Nucleus accumbens (tissue), 56 donors: Measurements from ENCODE around the gene RAD23B.

Source experiments
- DNase-seq, 56 donors: peaks; one replicate each; lab custom pipeline; 2025; lab: John Stamatoyannopoulos, UW

RAD23B gene

DNA sequence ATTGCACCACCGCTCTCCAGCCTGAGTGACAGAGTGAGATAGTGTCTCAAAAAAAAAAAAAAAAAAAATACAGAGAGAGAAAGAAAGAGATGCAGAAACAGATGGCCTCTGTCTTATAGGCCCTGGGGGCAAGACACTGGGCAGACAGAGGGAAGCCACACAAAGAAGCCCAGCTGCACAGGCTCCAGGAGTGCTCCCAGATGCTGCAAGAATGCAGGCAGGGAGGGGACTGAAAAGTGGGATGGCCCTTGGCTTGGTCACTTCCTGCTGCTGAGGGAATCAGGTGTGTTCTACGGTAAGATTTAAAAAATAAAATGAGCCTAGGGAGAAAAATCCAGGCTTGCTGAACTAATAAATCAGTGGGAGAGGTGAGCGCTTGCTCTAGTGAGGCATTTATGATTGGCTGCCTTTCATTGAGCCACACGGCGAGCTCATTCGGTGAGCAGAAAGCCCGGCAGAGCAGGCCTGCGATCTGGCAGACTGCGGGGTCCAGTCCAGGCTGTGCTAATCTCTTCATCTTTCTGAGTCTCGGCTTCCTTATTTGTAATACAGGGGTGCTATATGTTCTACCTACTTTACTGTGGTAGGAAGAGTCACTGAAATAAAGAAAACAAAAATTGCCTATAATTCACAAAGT, 80.6 kb downstream of the RAD23B start:
- DNase-seq: no peak

DNA sequence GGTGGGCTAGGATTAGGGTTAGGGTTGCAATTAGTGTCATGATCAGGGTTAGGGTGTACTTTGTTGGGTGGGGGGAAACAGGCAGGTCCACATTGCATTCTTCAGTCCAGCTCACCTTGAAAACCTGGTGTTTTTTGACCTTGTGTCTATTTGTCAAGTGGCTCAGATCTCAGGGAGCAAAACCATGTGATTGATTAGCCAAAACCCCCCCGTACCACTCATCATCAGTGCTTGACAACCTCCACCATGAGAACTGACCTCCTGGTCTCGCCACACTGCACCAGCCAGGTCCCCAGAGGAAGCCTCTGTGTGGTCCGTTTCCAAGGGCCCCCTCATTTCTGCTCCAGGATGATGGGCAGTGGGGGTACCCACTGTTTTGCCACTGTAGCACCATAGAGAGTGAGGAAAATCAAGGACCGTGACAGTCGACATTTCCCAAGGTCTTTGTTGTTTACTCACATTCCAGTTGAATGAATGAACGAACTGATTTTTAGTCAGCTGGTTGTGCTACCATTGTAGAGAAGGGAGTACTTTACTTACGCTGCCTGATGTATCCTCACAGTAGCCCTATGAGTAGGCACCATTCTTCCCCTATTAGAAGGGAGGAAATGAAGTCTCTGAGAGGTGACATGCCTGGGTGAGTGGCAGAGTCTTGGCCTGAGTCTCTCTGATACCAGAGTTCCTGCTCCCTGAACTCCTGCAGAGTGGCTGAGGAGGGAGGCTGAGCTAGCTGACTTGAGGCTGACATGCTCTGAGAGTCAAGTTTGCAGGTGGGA, 84.8 kb downstream of the RAD23B start:
- no peak for DNase-seq

DNA sequence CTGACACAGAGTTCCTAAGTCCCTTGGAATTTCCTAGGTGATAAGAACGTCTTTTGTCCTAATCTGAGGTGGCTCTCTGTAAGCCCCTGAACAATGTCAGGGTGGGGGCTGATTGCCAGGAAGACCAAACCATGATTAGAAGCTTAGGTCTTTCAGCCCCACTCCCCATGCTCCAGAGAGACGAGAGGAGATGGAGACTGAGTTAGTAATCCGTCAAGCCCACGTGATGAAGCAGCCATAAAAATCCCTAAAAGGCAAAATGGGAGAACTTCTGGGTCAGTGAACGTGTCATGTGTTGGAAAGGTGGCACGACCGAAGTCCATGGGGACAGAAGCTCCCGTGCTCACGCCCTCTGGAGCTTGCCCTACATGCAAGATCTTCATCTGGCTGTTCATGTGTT, 85.6 kb downstream of the RAD23B start:
- DNase-seq: no peak

DNA sequence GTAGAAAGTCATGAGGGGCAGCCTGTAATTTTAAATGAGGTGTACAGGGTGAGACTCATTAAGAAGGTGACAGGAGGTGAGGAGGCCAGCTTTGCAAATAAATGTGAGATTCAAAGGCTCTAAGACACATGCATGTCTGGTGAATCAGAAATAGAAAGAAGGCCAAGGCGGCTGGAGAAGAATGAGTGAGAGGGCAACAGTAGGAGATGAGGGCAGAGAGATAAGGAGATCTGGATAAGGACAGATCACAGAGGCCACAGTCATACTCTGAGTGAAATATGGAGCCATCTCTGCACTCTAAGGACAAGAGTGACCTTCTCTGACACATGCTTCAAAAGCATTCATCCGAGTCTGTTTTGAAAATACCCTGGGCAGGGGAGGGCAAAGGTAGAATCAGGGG, 90.7 kb downstream of the RAD23B start:
- DNase-seq: no peak

DNA sequence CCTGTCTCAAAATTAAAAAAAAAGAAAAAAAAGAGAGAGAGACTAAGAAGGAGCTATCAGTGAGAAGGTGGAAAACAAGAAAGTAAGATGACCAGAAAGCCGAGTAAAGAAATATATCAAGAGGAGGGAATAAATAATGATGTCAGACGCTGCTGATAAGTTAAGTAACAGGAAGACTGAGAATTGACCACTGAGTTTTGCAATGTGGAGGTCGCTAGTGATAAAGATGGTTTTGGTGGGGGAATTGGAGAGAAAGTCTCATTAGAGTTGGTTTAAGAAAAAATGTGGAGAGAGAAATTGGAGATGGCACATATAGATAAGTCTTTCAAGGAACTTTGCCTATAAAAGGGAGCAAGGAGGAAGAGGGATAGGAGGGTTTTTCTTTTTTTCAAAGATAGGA, 91.9 kb downstream of the RAD23B start:
- DNase-seq: no peak

DNA sequence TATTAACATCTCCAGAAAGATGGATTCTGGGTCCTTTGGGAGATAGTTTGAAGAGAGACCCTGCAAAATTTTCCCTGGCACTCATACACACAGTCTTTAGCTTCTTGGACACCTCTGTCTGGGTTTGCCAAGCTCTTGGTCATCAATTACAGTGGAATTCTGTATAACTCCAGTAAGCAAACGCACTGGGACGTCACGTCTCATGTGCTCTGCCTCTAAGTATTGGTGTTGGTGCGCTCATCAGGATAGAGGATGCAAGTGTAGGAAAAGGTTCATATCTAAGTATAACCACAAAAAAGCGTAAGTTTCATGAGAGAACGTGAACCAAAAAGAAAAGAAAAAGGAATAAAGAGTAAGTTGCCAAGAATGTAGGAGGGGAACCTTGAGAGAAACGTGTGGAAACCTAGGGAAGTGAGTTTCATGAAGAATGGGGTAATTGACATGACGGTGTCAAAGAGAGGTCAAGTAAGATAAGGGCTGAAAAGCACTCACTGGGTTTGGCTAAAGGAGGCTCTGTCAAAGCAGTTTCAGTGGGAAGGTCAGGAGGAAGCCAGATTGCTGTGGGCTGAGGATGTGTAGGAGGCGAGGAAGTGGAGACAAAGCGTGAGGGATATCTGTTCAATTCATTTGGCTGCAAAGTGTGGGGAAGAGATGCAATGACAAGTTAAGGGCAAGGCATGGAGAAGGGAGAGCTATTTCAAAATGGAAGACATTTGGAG, 92.7 kb downstream of the RAD23B start:
- DNase-seq: no peak

DNA sequence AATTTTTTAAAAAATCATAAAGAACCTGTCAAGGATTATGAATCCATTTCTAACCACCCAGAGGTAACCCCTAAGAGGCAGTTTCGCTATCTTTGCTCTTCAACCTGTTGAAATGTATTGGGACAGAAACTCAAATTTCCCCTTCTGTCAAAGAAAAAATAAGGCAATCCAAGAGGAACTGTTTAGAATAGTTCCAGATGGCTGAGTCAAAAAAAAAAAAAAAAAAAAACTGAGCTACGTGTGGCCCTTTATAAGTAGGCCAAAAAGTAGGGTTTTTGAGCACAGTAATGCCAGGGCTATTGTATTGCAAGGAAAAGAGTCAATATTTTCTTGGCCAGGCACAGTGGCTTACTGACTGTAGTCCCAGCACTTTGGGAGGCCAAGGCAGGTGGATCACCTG, 94.9 kb downstream of the RAD23B start:
- no peak for DNase-seq
